Activated gamma-delta T cell (primary cell): ENCODE data around the gene OXLD1.
"Not testable (repeated sequence)": the region's sequence is repeated elsewhere in the genome, so short reads cannot be mapped to it uniquely, and the experiment has no call there.

Experiments
- DNase-seq: peaks from one replicate; lab custom pipeline; 2025; lab: John Stamatoyannopoulos, UW

OXLD1 gene

GRCh38 chr17:81652906-81653771, 13.3 kb downstream of the OXLD1 start:
- no peak for DNase-seq

- no peak for DNase-seq
These were observed 14.7 kb downstream of the OXLD1 start for GRCh38 chr17:81651692-81652091.

GRCh38 chr17:81650951-81651350, 15.5 kb downstream of the OXLD1 start:
- no peak for DNase-seq

GRCh38 chr17:81648707-81649085, 17.7 kb downstream of the OXLD1 start:
- DNase-seq, result no peak

GRCh38 chr17:81648013-81648706, 18.2 kb downstream of the OXLD1 start:
- no peak for DNase-seq

- no peak for DNase-seq
These were observed 18.8 kb downstream of the OXLD1 start for GRCh38 chr17:81647640-81648012.

GRCh38 chr17:81646869-81647600, 19.4 kb downstream of the OXLD1 start:
- no peak for DNase-seq

GRCh38 chr17:81644976-81645952, 21.1 kb downstream of the OXLD1 start:
- no peak for DNase-seq

- DNase-seq, result no peak
These were observed 21.9 kb downstream of the OXLD1 start for GRCh38 chr17:81644496-81644895.

GRCh38 chr17:81641825-81642489, 24.4 kb downstream of the OXLD1 start:
- no peak for DNase-seq

- no peak for DNase-seq
These were observed 26.4 kb downstream of the OXLD1 start for GRCh38 chr17:81640011-81640410.

GRCh38 chr17:81638683-81639082, 27.7 kb downstream of the OXLD1 start:
- no peak for DNase-seq

- peak; percentile 64 for DNase-seq
These were observed 29.7 kb downstream of the OXLD1 start, which contains the start of the genes NPLOC4 and TSPAN10 for GRCh38 chr17:81636505-81637288. Gene NPLOC4, minus strand, starts transcription at chr17:81637112. Its CDS starts 182 bp downstream, at chr17:81636930. Gene TSPAN10, plus strand, starts transcription at chr17:81637196. Its CDS starts 5,217 bp downstream, at chr17:81642413.

GRCh38 chr17:81635973-81636504, 30.4 kb downstream of the OXLD1 start:
- no peak for DNase-seq

GRCh38 chr17:81635431-81635830, 31.0 kb downstream of the OXLD1 start:
- DNase-seq, result no peak

- DNase-seq, result no peak
These were observed 34.9 kb downstream of the OXLD1 start for GRCh38 chr17:81631482-81631881.

GRCh38 chr17:81630274-81630673, 36.1 kb downstream of the OXLD1 start:
- DNase-seq, result no peak

GRCh38 chr17:81621494-81622130, 44.8 kb downstream of the OXLD1 start:
- no peak for DNase-seq

GRCh38 chr17:81618307-81618706, 48.1 kb downstream of the OXLD1 start:
- DNase-seq, result not testable (repeated sequence)
